Umbilical cord (tissue), 2 donors: Measurements from ENCODE around the gene APOL6. TPM values are rescaled to one million over a fixed set of nuclear protein-coding genes. Genes with fewer than 3 reads are reported as not detected.
"Not testable (repeated sequence)": the region's sequence is repeated elsewhere in the genome, so short reads cannot be mapped to it uniquely, and the experiment has no call there.

ENCODE experiments used
- DNase-seq: peaks from one replicate; pipeline ENCODE4 v3.0.0-alpha.2; 2015; ENCODE audit warnings: low spot score
- total RNA-seq: library from RNA; depleted of rRNA; stranded (reverse); fragments of >200 nt; gene quantifications from one replicate; pipeline ENCODE4 v1.2.3, GENCODE V29; 2014; ENCODE audit warnings: low replicate concordance; ENCODE audit not compliant: insufficient read depth

Gene APOL6
- total RNA-seq, 1 donor from 2014 or later = 12.8 TPM

GRCh38 chr22:35617137-35617755 is 31.0 kb upstream of the APOL6 start, which contains the start of gene MB:
Gene MB (minus strand): TSS chr22:35617329. CDS start chr22:35617257, 72 bp downstream.
- DNase-seq = no peak

- DNase-seq = no peak
Observed at GRCh38 chr22:35618427-35619223, 29.6 kb upstream of the APOL6 start.

DNA sequence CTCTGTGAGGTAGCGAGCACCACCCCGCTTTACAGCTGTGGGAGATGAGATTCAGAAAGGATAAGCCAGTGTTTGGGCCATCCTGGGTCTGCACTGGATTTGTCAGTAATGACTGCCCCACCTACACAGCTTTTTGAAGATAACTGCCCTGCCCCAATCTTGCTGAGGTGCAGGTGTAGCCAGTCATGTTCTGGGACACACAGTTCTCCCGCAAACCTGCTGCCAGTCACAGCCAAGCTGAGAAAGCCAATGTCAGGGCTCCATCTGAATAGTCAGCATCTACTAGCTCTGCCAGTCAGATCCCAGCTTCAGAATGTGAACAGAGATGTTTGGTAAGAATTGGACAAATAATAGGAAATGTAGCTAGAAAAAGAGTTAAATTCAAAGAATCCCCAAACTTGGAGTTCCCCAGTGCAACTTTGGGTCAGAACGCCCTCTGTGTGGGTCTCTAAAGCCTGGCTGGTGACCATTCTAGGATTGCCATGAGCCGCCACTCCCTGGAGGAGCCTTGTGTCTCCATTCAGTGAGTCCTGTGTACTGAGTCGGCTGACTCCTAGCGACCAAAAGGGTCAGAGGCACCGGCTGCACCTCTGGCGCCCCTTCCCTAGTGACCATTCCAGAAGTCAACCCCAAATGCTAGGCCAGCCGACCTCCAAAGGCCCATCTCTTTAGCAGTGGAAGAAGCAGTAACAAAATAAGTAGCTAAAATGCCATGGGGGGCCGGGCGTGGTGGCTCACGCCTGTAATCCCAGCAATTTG is 28.7 kb upstream of the APOL6 start:
- DNase-seq = no peak

- peak; percentile 52 for DNase-seq
Observed at GRCh38 chr22:35620624-35621251, 27.5 kb upstream of the APOL6 start.

DNA sequence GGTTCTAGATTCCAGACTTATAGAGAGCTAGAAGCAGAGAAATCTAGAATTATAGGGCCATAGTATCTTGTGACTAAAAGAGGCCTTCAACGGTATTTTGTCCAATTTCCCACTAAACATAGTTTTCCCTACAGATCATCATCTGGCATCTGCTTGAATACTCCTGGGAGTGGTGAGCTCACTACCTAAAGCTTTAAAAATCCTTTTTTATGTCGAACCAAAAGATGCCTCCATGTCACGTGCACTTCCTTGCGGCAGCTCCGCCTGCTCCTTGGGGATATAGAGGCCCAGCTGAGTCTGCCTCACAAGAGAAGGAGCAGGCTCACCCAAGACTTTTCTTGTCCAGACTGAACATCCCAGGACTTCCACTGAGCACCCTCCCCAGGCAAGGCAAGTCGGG is 26.8 kb upstream of the APOL6 start:
- no peak for DNase-seq

GRCh38 chr22:35622191-35622913 is 25.9 kb upstream of the APOL6 start:
- DNase-seq = no peak

- DNase-seq = not testable (repeated sequence)
Observed at GRCh38 chr22:35623885-35624284, 24.4 kb upstream of the APOL6 start.

- no peak for DNase-seq
Observed at GRCh38 chr22:35624547-35624946, 23.7 kb upstream of the APOL6 start.

DNA sequence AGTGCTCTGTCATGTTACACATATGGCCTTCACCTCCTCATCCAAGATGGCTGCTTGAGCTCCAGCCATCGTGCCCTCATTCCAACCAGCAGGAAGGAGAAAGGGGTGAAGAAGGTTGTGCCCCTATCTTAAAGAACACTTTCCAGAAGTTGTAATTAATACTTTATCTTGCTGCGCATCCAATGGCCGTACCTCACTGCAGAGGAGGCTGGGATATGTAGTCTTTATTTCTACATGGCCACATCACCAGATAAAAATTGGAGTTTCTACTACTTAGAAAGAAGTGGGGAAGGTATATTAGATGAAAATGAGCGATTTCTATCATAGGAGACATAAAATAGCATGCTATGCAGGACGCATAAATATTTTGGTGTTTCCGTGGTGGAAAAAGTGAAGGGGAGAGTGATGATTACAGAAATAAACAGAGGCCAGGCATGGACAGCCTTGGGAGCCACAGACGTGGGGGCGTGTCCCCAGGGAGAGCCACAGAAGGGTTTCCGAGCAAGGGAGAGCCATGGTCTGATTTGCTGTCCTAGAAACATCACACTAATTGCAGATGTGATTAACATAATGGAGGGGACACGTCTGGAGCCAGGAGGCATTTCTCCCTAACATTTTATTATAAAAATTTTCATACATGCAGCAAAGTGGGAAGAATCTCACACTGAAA is 22.3 kb upstream of the APOL6 start:
- no peak for DNase-seq

GRCh38 chr22:35627267-35628041 is 20.8 kb upstream of the APOL6 start:
- DNase-seq = peak; percentile 91

DNA sequence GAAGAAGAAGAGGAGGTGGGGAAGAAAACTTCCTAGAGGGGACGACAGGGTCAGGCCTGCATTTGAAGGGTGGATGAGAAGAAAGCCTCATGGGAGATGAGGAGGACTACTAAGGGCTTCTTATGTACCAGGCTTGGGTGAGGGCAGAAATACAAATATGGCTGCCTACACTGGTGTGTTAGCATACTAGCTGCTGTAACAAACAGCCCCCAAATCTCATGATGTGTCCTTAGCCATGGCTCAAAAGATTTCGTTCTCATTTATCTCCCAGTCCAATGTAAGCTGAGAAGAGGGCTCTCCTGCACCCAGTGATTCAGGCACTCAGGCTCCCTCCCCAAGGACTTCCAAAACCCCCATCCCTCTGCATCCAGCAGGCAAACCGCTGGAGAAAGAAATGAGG is 19.5 kb upstream of the APOL6 start:
- DNase-seq = no peak

GRCh38 chr22:35629406-35630216 is 18.6 kb upstream of the APOL6 start:
- peak; percentile 89 for DNase-seq

- peak; percentile 45 for DNase-seq
Observed at GRCh38 chr22:35630387-35630793, 17.9 kb upstream of the APOL6 start.

DNA sequence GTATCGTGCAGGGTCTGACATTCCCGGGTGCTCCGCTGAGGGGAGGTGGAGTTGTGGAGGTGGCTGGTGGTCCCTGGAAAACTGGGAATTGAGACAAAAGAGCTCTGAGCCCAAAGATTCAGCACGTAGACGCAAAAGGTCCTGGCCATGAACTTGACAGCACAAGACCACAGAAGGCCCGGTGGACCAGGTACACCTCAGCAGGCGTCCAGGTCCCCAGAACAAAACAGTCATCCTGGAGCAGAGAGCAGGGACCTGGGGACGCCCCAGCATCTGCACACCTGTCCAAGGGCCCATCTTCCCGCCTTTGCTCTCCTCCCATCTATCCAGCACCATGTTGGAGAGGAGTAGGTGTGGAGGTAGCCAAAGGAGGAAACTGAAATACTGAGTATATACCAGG is 17.4 kb upstream of the APOL6 start:
- no peak for DNase-seq

DNA sequence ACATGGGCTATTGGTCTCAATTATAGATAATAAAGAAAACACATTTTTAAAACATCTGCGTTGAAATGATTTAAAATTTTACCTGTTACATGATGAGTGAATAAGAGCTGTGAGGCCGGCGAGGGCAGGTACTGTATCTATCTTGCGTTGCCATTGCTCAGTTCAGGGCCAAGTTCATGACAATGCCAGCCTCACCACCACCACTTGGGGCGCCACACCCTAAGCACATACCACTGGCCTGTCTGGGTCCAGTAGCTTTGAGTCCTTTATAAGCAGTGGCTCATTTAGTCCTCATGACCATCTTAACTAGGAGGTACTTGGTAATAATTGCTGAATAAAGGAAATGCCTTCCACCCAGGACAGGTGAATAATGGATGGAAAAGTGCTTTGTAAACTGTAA is 16.6 kb upstream of the APOL6 start:
- DNase-seq = no peak

DNA sequence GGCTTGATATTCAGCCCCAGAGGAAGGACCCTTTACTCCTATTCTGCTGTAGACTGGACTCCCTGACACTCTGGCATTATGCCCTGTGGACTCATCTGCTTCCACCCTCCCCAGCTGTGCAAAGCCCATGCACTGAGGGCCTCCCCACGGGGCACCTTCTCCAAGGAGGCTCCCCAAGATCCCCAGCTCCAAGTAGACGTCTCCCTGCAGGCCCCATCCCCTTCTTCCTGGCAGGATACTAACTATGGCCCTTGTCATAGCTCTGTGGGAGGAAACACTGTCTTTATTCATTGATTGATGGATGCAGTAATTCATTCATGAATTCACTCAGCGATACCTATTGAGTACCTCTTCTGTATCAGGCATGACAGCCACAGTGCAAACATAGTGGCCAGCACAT is 15.3 kb upstream of the APOL6 start:
- no peak for DNase-seq

GRCh38 chr22:35633520-35633919 is 14.7 kb upstream of the APOL6 start:
- no peak for DNase-seq

DNA sequence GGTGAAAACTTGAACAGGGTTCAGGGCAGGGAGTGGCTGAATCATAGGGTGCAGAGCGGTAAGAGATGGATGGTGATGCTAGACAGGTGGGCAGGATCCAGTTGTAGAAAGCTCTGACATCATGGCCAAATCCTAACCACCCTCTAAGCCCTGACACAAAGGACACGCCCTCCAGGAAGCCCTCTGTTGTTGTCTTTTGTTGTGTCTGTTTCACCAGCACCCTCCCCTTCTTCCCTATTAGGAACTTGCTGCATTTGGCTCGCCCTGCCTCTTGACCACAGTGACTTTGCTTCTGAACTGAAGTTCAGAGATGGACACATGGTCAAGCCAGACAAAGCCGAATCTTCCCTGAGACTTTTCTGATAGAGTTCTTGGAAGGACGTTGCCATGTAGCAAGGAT is 14.2 kb upstream of the APOL6 start:
- DNase-seq = no peak

GRCh38 chr22:35634943-35635540 is 13.2 kb upstream of the APOL6 start:
- no peak for DNase-seq
